LoVo (cell line): ENCODE measurements around the gene PPARD.
A peak's percentile ranks its signal among the peaks of the same experiment; 100 is the strongest.

Source experiments
- DNase-seq: peaks from one replicate; pipeline ENCODE4 v3.0.0-alpha.2; 2016; ENCODE audit warnings: low spot score

PPARD gene

DNA sequence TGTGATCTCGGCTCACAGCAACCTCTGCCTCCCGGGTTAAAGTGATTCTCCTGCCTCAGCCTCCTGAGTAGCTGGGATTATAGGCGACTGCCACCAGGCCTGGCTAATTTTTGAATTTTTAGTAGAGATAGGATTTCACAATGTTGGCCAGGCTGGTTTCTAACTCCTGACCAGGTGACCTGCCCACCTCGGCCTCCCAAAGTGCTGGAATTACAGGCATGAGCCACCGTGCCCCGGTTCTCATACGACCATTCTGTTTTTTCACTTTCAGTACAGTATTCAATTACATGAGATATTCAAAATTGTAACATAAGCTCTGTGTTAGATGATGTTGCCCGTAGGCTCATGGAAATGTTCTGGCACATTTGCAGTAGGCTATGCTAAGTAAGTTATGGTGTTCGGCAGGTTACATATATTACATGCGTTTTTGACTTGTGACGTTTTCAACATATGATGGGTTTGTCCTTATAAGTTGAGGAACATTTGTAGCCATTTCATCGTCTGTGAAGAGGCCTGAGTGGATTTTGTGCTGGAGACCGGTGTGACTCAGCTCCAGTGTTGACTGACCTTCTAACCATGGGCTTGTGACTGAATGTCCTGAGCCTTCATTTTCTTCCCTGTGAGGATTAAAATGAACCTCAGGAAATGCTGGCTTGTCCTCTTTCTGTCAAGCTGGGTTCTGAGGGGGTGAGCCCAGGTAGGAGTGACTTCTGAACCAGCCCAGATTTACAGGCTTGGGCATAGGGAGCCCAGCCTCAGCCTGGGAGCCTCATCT is 12.2 kb downstream of the PPARD start:
- DNase-seq, result no peak

DNA sequence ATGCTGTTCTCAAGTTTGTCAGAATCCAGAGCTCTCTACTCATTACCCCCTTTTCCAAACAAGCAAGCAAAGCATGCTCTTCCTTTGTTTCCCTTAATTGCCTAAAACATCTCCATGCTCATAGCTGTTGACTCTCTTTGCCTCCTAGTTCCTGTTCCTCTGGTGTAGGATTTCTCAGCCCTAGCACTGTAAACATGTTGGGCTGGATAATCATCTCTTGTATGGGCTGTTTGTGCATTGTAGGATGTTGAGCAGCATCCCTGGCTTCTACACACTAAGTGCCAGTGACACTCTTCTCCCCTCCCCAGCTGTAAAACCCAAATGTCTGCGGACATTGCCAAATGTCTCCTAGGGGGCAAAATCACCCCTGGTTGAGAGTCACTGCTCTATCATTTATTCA is 14.0 kb downstream of the PPARD start:
- no peak for DNase-seq

DNA sequence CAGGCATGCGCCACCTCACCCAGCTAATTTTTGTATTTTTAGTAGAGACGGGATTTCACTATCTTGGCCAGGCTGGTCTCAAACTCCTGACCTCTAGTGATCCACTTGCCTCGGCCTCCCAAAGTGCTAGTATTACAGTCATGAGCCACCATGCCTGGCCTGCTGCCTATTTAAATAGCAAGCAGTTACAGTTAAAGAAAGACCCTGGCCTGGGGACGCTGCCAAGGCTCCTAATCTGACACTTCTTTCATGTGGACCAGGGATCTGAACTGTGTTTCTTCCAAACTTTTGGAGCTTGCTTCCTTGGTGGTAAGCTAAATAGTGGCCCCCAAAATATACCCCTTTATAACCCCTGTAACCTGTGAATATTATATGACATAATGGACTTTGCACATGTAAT is 15.3 kb downstream of the PPARD start:
- DNase-seq, result no peak

DNA sequence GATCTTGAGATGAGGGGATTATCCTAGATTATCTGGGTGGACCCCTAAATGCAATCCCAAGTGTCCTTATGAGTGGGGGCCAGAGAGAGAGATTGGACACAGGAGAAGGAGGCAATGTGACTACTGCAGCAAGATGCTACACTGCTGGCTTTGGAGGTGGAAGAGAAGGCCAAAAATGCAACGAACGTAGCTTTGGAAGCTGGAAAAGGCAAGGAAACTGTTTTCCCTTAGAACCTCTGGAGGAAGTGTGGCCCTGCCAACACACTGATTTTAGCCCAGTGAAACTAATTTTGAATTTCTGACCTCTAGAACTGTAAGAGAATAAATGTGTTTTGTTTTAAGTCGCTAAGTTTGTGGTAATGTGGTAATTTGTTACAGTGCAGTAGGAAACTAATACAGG is 15.7 kb downstream of the PPARD start:
- DNase-seq, result no peak

DNA sequence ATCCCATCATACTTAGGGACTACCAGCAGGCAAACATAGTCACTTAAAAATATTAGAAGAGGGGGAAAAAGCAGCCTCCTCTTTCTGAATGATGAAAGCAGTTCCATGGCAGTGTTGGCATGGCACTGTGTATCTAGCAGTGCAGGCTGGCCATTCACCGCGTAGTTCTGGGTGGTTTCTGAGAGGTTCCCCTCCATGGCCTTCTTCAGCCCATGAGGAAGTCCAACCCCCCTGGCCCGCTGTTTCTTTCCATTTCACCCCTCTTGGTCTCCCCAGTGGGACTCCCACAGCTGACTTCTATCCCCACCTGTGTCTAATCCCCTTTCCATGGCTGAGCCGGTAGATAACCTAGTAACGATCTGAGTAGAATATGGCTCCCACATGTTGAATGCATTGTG is 17.0 kb downstream of the PPARD start:
- DNase-seq, result no peak

DNA sequence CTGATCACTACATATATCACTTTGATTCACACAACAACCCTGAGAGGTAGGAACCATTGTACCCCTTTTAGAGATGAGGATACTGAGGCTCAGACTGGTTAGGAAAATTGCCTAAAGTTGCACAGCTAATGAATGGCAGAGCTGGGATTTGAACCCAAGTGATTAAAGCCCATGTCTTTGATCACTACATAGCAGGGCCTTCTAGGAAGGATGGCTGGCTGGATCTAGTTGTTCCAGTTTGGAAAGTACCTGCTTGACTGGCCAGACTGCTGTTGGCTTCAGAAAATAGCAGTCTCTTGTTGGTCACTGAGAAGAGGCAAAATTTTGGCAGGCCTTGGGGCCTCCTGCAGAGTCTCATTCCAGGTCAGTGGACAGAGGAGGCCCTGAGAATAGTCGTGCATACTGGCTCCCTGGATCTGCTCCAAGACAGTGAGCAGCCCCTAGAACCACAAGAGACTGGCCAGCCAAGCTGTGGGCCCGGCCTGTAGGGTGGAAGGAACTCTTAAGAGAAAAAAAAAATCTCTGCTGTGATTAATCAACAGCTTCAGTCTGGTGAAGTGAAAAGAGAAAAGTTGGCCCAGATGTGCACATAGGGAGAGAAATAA is 17.5 kb downstream of the PPARD start:
- DNase-seq, result no peak

DNA sequence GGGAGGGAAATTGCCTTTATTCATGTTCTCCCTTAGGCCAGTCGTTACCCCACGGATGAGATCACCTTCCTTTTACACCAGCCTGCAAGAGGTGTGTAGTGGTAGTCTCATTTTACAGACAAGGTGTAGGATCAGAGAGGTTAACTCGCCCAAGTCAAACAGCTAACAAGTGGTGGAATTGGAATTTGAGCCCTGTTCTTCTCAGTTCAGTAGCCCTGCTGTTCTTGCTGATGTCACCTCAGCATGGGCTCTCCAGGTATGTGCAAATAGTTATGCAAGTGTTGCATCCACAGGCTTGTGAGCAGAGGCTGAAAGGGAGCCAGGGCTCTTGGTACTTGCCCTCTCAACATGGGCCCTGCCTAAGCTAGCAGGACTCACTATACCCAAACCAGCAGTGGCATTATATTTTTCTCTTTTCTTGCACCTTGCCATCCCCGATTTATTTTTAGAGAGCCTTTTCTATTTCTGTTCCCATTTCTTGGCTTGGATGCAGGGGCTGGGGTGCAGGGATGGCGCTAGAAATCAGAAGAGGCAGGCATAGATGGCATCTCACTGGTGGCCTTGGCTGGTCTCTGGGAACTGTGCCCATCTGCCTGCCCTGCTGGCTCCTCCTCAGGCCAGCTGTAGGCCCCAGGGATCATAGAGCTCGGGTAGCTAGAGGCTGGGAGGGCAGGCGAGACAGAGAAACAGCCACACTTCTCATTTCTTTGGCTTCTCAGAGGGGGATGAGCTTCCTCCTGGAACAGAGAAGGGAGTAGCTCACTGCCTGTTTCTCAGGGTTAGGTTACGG is 18.2 kb downstream of the PPARD start:
- DNase-seq, result no peak

DNA sequence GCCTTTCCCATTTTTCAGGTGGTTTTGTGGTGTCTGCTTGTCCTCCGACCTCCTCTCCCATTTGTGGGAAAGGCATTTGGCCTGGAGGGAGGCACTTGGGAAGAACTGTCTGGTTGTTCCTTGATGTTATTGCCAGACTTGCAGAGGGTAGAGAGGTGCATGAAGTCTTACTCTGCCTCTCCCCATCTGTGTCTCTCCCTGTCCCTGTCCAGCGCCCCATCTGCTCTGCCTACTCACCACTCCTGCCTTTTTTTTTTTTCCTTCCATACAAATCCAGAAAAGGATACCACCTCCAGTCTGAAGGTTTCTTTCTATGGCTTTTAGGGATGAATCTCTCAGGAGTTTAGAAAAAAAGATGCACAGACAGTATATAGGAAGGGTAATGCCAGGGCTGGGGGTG is 19.8 kb downstream of the PPARD start:
- no peak for DNase-seq

DNA sequence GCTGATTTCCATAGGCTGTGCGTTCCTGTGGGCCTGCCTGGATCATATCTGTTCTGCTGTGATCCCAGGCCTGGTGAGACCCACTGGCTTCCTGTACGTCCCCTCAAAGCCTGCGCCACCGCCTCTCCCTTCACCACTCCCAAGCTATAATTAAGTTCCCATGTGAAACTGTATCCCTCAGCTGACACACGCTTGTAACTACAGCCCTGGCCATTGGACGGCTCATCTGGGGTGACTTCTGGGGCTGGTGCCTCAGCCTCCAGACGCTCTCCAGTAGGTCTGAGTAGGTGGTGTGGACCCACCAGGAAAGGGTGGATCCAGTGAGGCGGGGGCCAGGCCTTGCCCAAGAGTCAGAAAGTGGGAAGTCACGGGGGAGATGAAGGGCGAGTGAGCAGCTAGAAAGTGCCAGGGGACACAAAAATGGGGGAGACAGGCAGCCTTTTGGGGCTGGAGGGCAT is 21.0 kb downstream of the PPARD start:
- no peak for DNase-seq

DNA sequence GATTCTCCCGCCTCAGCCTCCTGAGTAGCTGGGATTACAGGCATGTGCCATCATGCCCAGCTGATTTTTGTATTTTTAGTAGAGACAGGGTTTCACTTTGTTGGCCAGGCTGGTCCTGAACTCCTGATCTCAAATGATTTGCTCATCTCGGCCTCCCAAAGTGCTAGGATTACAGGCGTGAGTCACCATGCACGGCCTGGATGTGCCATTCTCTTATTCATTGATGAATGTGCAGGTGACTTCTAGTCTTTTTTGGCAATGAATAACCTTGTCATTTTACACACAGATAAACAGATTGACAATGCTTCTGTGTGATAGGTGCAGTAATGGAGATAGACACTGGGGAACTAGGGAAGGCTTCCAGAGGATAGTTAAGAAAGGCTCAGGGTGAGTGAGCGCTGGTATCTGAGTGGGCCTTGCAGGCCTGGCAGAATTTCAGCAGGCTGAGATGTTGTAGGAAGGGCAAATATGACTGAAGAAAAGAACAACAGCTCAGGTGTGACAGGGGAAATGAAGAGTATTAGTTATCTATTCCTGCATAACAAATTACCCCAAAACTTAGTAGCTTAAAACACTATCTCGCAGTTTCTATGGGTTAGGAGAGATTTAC is 23.3 kb downstream of the PPARD start:
- no peak for DNase-seq

DNA sequence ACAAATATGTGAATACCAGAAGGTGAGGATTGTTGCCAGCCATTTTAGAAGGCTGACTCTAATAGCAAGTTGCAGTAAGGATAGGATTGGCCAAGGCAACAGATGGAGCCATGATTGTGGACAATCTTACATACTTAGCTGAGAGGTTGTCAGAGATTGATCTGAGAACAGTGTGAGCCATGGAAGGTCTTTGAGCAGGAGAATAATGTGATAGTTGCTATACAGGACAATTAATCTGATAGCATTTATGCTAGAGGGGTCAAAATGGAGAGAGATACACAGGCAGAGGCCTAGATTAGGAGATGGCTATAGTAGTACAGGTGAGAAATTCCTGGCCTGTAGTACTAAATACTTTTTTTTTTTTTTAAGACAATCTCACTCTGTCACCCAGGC is 23.8 kb downstream of the PPARD start:
- DNase-seq, result no peak

DNA sequence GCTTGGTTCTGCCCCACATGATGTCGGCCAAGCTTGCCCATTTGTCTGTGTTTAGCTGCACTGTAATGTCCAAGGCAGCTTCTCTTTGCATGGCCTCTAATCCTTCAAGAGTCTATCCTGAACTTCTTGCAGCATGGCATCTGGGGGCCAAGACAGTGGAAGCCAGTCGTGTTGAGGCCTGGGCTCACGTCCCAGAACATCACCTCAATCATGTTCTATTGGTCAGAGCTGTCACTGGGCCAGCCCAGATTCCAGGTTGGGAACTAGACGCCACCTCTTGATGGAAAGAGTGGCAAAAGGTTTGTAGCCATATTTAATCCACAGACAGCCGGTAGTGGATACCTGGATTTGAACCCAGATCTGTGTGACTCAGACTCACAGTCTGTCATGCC is 25.3 kb downstream of the PPARD start:
- no peak for DNase-seq

DNA sequence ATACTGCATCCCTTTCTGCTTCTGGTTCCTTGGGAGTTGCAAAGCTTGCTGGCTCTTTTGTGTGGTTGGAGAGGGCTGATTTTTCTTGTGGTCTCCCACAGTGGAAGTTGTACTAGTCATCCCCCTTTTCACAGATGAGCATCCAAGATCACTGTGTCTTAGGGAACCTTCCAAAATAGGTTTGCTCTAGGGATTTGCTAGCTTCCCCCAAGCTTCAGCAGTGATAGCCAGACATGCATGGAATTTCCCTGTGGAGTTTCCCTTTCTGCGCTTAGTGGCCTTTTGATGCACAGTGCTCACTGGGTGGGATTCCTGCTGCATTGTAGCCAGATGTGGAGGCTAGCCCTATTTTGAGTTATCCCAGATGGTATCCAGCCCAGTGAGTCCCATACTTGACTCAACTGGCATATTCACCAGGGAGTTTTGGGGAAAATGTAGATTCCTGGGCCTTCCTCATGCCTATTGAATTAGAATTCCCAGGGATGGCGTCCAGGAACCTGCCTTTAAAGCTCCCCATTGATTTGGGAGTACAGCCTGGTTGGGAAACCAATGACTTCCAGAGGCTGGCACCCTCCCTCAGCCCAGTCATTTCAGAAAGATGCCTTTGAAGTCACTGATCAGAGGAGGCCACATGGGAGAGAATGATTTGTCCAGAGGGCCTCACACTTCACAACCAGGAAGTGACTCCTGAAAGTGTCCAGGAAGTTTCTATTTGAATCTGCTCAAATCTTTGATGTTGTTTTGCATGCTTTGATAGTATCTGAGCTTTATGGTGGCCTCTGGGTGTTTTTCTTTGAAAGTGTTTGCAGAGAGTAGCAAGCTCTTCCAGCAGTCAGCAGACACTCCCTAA is 25.9 kb downstream of the PPARD start:
- DNase-seq, result peak; percentile 76

DNA sequence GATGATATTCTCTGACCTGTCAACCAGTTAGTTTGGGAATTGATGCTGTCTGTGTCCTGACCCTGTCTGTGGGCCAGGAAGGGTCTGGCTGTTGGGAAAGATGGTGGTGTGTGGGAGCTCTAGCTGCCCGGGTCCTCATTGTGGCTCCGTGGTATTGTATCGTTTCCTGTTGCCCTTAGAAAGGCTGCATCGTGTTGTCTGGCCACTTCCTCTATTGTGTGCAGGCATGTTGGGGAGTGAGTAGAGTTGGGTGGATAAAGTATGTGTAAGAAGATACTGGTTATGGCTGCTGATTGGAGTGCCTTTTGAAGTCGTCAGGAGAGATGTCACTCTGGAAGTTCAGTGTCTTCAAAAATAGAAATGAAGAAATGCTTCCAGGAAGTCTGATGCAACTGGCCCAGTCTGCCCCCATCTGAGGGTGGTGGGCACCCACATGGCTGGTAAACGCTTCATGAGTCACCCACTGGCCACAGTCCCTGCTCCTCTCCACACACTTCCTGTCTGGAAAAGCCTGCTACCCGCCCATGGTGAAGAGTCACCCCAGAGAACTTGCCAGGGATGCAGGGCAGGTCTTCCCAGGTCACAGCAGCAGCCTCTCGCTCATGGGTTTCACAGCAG is 27.9 kb downstream of the PPARD start:
- peak; percentile 63 for DNase-seq

DNA sequence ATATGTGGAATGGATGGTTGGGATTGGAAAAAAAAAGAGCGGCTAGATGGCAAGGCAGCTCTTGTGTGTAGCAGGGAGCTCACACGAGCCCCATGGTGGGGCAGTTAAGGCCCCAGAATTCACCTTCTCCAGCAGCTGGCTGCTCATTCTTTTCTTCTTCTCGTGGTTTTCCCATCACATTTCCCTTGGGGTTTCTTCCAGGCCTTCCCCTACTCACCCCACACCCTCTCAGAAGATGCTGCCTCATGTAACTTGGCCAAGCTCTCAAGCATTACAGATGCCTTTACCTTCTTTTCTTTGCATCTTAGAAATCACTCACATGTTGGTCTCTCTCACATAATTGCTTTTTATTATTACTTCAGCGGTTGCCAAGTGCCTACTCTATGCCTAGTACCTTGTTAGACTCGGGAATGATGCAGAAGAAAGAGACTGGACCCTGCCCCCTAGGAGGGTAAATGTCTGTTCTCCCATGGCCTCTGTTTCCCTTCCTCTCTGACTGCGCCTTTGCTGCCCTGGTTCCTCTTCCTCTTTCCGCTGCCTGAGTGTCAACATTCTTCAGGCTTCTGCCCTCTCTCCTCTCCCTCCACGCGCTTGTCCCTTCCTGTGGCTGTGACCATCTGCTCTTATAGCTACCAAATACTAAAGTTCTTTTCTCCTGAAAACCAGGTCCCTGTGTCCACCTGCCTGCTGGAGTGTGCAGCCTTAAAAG is 28.6 kb downstream of the PPARD start:
- DNase-seq, result no peak

DNA sequence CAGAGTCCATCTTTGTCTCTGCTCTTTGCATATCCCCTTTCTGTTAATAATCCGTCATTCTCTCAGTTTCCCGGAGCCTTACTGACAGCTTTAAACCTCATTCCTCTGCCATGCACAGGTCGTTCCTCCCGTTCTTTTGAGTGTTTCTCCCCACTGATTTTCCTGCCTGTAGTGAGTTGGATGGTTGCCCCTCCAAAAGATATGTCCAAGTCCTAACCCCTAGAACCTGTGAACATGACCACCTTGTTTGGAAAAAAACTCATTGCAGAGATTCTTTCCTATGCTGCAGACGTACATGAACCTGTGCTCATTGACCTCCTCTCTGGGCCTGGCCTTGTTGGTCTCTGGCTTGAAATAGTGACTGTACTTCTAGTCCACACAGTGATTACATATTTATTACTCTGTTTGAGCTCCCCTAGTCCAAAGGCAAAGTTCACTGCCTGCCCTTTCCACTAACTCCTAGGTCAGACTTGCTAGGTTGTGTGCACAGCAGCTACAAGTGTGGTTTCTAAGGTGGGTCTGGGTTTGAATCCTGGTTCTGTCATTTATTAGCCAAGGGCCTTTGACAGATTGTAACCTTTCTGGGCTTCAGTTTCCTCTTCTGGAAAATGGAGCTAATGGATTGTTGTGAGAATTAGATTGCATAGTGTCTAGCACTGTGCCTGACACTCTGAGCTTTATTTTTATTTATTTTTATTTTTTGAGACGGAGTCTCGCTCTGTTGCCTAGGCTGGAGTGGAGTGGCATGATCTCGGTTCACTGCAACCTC is 29.3 kb downstream of the PPARD start:
- no peak for DNase-seq

DNA sequence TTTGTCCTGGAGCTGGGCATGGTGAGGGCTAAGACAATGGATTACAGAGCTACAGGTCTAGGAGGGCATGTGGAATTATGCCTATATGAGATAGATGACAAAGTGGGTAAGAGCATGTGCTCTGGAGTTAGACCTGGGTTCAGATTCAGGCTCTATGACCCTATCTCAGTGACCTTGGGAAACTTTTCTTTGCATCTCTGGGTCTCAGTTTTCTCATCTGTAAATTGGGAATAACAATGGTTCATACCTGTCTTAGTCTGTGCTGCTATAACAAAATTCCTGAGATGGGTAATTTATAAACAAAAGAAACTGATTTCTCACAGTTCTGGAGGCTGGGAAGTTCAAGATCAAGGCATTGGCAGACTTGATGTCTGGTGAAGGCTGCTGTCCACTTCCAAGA is 30.3 kb downstream of the PPARD start:
- no peak for DNase-seq

DNA sequence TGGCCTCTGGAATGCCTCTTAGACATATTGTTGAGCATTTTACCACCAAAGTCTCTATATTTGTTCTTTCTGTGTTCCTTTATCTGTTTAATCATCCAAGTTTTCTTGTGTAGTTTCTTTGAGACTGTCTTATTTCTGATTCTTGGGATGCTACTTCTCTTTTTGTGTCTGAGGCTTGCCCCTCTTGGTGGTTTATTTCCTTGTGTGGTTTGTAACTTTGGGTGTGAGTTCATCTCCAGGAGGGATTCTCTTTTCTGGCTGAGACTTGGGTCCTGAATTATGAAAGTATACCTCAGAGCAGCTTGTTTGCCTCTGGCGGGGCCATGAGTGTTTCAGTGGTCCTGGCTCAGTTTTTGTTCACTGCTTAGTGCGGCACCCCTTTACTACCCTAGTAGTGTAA is 33.9 kb downstream of the PPARD start:
- DNase-seq, result no peak

DNA sequence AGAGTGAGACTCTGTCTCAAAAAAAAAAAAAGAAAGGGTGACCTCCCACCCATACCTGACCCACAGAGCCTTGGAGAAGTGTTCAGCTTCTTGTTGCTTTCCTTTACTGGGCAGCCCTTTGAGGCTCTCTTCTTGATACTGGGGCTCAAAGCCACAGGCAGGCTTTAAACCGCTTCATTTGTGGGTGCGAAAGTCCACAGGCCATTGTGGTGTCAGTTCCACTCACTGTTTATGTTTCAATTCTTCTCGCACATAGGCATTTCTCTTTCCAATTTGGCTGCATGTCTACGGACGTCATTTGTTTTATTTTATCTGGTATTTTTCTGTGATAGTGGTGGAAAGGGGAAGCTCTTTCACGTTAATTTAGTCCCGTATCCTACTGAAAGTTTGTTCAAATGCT is 34.6 kb downstream of the PPARD start:
- DNase-seq, result no peak

DNA sequence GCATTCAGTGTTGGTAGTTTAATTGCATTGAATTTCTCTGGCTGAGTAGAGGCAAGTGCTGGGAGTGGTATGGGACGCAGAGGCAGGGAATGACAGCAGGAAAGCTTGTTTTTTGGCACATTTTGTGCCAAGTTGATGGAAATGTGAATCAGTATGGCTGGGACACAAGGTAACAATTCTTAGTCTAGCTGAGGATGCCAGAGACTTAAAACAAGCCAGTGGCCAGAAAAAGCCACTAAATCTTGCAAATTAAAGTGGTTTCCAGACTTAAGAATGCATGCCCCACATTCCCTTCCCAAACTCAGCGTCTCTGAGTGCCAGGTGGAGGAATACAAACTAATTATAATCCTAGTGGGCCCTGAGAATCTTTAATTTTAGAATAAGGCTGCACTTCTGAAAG is 35.9 kb downstream of the PPARD start:
- DNase-seq, result no peak
